Measurements from ENCODE around the gene F2. TPM values are rescaled to one million over a fixed set of nuclear protein-coding genes. Genes with fewer than 3 reads are reported as not detected.
A peak's percentile ranks its signal among the peaks of the same experiment; 100 is the strongest.
"Not testable (repeated sequence)": the region's sequence is repeated elsewhere in the genome, so short reads cannot be mapped to it uniquely, and the experiment has no call there.

Gene F2
- total RNA-seq = not detected
- not detected for polyA plus RNA-seq
- total RNA-seq = 0 reads per million in 6 experiments

DNA sequence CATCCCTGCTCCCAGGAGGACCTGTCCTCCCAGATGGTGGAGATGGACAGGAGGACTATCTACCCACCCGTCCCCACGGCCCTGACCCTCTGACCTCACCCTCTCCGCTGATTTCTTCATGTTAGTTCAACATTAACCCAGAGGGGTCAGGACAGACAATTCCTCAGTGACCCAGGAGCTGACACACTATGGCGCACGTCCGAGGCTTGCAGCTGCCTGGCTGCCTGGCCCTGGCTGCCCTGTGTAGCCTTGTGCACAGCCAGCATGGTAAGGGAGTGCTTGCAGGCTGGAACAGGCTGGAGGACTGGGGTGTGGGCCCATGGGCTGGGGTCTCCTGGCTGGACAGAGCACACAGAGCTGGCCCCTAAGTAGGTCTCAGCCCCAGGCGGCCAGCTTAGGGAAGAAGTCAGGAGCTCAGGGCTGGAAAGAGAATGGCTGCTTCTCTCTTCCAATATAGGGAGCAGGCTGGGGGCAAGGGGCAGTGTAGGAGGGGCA lies at the start of gene F2:
TSS of gene F2 (plus strand) at position 166 of the 495 bp plus-strand sequence. CDS start at position 189, 23 bp downstream.
- no peaks in the 10 kb centered on the region for H3K9me3 Mint-ChIP-seq

DNA sequence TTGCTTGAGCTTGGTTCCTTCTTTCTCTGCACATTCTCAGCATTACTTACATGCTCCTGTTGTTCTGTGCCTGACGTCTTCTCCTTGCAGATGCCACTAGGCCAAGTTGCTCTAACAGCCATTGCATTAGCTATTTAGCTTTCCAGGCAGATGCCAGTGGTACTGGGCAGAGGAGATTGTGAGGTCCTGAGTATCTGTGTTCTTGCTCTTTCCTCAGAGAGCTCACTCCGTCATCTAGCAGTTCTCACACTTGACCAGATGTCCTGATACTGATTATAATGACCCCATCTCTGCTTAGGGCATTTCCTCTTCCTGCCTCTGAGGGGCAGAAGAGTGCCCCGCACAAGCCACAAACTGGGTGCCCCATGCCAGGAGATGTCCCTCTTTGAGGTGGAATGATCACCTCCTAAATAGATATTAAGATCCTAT lies 49.3 kb upstream of the F2 start:
- Mint-ChIP-seq H3K36me3 (peaks cover 0 to 61% (median 28%) of the 10 kb centered on the region in 3 donors), H3K9me3 (no peaks in the 10 kb centered on the region), H3K27ac (peak overlapping the region; percentile 16 to 90 (median 83)), H3K27me3 (no peaks in the 10 kb centered on the region), H3K4me3 (peak overlapping the region in 9 of 10 donors; percentile 20 to 78 (median 55)), H3K4me1 (peaks cover 29 to 60% (median 55%) of the 10 kb centered on the region in 4 donors)
- POLR2A ChIA-PET = interaction anchor here (8.9 kb wide), 1 partner anchor 28 kb away, joined by 91 read pairs; the partner anchor contains the start of genes ARHGAP1 and ZNF408
- ATAC-seq (no peak), DNase-seq (no peak)

More for the DNA sequence above, at the start of gene F2:
- no peak within 1 kb of the TSS for H3K4me3 Mint-ChIP-seq
- POLR2A ChIA-PET = interaction anchor here (0.8 kb wide), 1 partner anchor 103 kb away, joined by 5 read pairs; no protein-coding TSS in a partner anchor
- H3K27ac Mint-ChIP-seq = peak within 1 kb of the TSS in 2 of 10 donors; percentile 38 to 40
- ATAC-seq (no peak), DNase-seq (no peak)
- peaks cover 0 to 3% (median 0%) of the 10 kb centered on the region in 5 donors for H3K27me3 Mint-ChIP-seq
- no peaks in the 10 kb centered on the region for H3K36me3 Mint-ChIP-seq
- peaks cover 0 to 8% (median 3%) of the 10 kb centered on the region in 4 donors for H3K4me1 Mint-ChIP-seq

DNA sequence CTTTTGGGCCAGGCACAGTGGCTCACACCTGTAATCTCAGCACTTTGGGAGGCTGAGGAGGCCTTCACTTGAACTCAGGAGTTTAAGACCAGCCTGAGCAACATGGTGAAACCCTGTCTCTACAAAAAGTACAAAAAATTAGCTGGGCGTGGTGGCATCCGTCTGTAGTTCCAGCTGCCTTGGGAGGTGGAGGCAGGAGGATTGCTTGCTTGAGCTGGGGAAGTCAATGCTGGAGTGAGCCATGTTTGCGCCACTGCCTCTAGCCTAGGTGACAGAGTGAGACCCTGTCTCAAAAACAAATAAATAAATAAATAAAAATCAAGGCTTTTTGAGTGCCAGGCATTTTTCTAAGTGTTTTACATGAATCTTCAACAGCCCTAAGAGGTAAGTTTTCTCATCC lies 48.5 kb upstream of the F2 start:
- not testable (repeated sequence) for H3K27me3 Mint-ChIP-seq, DNase-seq, H3K9me3 Mint-ChIP-seq, ATAC-seq
- Mint-ChIP-seq H3K27ac (peak overlapping the region; percentile 68 to 96 (median 92)), H3K36me3 (peaks cover 0 to 53% (median 21%) of the 10 kb centered on the region in 3 donors), H3K4me1 (peaks cover 34 to 68% (median 63%) of the 10 kb centered on the region in 4 donors), H3K4me3 (peak overlapping the region; percentile 58 to 85 (median 82))
- POLR2A ChIA-PET = interaction anchor here (0.7 to 8.9 kb wide), 10 partner anchors 9 to 752 kb away, joined by 3 to 91 read pairs (median 4); partner anchors contain the start of genes AMBRA1, ARHGAP1, ATG13 and HARBI1

DNA sequence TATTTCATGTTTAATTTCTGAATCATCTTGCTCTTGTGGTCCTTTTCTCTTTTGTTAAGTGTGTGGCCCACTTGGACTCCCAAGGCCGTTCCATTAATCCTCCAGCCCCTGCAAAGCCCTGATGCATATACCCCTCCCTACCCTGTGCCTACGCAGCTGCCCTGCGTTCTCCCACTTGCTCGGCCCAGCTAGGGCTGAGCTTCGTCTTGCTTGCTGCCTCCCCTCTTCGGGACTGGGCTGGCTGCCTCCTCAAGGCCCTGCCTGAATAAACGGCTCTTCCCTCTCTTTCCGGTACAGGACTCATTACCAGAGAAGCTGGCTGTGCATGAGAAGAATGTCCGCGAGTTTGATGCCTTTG lies 47.1 kb upstream of the F2 start:
- peak overlapping the region; percentile 68 to 96 (median 92) for H3K27ac Mint-ChIP-seq
- H3K4me1 Mint-ChIP-seq = peaks cover 37 to 81% (median 74%) of the 10 kb centered on the region in 4 donors
- ATAC-seq (no peak), DNase-seq (no peak)
- no peaks in the 10 kb centered on the region for H3K9me3 Mint-ChIP-seq
- H3K27me3 Mint-ChIP-seq = no peaks in the 10 kb centered on the region
- H3K4me3 Mint-ChIP-seq = peak overlapping the region; percentile 39 to 85 (median 82)
- H3K36me3 Mint-ChIP-seq = peaks cover 0 to 43% (median 20%) of the 10 kb centered on the region in 3 donors
- POLR2A ChIA-PET = interaction anchor here (0.6 to 8.9 kb wide), 7 partner anchors 11 to 54 kb away, joined by 3 to 91 read pairs (median 4); partner anchors contain the start of genes ARHGAP1, ATG13, HARBI1 and ZNF408

GRCh38 chr11:46672381-46672839 lies 46.6 kb upstream of the F2 start:
- no peaks in the 10 kb centered on the region for H3K27me3 Mint-ChIP-seq
- peaks cover 0 to 43% (median 22%) of the 10 kb centered on the region in 3 donors for H3K36me3 Mint-ChIP-seq
- peaks cover 41 to 86% (median 79%) of the 10 kb centered on the region in 4 donors for H3K4me1 Mint-ChIP-seq
- DNase-seq (no peak), ATAC-seq (no peak)
- peak overlapping the region in 9 of 10 donors; percentile 48 to 85 (median 82) for H3K4me3 Mint-ChIP-seq
- peak overlapping the region; percentile 24 to 96 (median 90) for H3K27ac Mint-ChIP-seq
- no peaks in the 10 kb centered on the region for H3K9me3 Mint-ChIP-seq
- POLR2A ChIA-PET = interaction anchor here (0.7 to 8.9 kb wide), 4 partner anchors 10 to 30 kb away, joined by 3 to 91 read pairs (median 11); partner anchors contain the start of genes ARHGAP1 and ZNF408

DNA sequence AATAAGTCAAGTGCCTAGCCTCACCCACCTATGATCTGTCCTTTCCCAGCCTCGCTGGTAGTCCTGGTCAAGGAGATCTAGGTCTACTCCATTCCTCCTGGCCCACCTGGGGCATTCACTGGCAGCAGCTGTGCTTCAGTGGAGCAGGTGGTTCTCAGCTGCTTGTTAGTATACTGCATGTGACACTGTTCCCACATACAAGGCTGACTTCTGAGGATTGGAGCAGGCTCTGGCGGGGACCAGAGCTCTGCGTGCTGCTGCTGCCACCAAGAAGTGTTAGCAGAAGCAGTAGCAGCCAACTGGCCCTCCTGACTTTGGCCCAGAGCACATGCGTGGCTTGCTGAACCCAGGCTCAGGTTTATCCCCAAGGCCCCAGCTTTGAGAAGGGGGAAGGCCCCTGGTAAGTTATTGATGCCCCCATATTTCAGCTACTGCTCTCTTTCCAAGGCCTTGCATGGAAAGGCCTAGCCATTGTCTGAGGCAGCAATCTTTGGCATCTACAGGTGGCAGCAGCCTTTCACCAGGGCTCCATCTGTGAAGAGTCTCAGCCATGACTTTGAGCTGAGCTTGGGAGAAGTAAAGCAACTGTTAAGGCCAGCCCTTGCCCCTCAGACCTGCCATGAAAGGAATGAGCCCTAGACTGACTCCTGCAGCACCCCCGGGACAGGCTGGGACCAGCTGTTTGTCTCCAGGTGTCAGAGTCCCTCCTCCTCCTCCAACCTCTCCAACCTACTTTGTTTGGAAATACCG lies 45.1 kb upstream of the F2 start:
- H3K9me3 Mint-ChIP-seq = no peaks in the 10 kb centered on the region
- no peaks in the 10 kb centered on the region for H3K27me3 Mint-ChIP-seq
- POLR2A ChIA-PET = interaction anchor here (0.6 to 8.9 kb wide), 3 partner anchors 24 to 64 kb away, joined by 3 to 91 read pairs (median 4); partner anchors contain the start of genes ARHGAP1 and ZNF408
- peaks cover 41 to 91% (median 85%) of the 10 kb centered on the region in 4 donors for H3K4me1 Mint-ChIP-seq
- no peak for DNase-seq
- H3K27ac Mint-ChIP-seq = peak overlapping the region; percentile 88 to 96 (median 91)
- peaks cover 0 to 41% (median 17%) of the 10 kb centered on the region in 3 donors for H3K36me3 Mint-ChIP-seq
- peak overlapping the region in 6 of 10 donors; percentile 78 to 86 (median 78) for H3K4me3 Mint-ChIP-seq
- no peak for ATAC-seq

DNA sequence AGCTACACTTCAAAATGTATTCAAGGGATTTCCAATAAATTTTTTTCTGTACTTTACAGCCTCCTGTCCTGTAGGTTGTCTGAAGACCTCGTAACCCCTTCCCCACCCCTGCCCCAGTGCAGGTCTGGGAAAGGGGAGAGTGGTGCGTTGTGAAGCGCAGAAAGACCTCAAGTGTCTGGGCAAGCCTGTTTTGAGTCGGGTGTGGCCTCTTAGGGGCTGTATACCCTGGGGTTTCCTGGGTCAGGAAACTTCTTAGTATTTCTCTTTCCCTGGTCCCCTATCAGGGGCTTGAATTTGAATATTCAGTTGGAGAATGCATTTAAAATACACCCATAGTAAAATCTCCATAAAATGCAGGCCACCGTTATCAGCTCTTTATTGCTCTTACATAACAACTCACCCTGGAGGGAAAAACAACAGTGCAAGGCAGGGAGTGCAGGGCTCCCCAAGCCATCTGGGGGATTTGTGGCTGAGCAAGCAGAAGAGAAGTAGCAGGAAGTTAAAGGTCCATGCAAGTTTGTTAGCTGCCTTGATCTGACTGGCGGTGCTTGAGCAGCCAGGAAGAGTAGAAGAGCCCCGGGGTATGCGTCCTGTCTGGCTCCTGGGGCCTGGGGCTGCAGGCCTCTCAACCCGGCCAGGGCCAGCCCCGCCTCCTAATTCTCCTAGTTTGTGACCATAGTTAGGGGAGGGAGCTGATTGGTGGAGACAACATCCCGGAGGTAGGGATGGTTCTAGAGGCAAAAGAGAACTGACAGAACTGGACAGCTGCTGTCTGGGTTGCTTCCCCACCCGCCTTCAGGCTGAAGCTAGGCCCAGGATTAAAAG lies 44.3 kb upstream of the F2 start:
- ATAC-seq (peak; percentile 40 to 49), DNase-seq (peak in 6 of 10 donors; percentile 9 to 46 (median 27))
- peaks cover 37 to 84% (median 78%) of the 10 kb centered on the region in 4 donors for H3K4me1 Mint-ChIP-seq
- peaks cover 0 to 38% (median 15%) of the 10 kb centered on the region in 3 donors for H3K36me3 Mint-ChIP-seq
- H3K9me3 Mint-ChIP-seq = no peaks in the 10 kb centered on the region
- no peaks in the 10 kb centered on the region for H3K27me3 Mint-ChIP-seq
- POLR2A ChIA-PET = interaction anchor here (0.6 to 8.9 kb wide), 4 partner anchors 24 to 779 kb away, joined by 3 to 91 read pairs (median 4); partner anchors contain the start of genes ARHGAP1 and ZNF408
- peak overlapping the region; percentile 88 to 95 (median 91) for H3K27ac Mint-ChIP-seq
- peak overlapping the region; percentile 12 to 86 (median 78) for H3K4me3 Mint-ChIP-seq

GRCh38 chr11:46675288-46675851 lies 43.6 kb upstream of the F2 start:
- ATAC-seq (no peak), DNase-seq (no peak)
- H3K9me3 Mint-ChIP-seq = no peaks in the 10 kb centered on the region
- H3K36me3 Mint-ChIP-seq = peaks cover 0 to 41% (median 15%) of the 10 kb centered on the region in 3 donors
- no peaks in the 10 kb centered on the region for H3K27me3 Mint-ChIP-seq
- peak overlapping the region; percentile 12 to 95 (median 91) for H3K27ac Mint-ChIP-seq
- POLR2A ChIA-PET = interaction anchor here (0.6 to 8.9 kb wide), 4 partner anchors 23 to 779 kb away, joined by 3 to 91 read pairs (median 4); partner anchors contain the start of genes ARHGAP1 and ZNF408
- peaks cover 32 to 77% (median 72%) of the 10 kb centered on the region in 4 donors for H3K4me1 Mint-ChIP-seq
- H3K4me3 Mint-ChIP-seq = peak overlapping the region in 6 of 10 donors; percentile 12 to 82 (median 76)

DNA sequence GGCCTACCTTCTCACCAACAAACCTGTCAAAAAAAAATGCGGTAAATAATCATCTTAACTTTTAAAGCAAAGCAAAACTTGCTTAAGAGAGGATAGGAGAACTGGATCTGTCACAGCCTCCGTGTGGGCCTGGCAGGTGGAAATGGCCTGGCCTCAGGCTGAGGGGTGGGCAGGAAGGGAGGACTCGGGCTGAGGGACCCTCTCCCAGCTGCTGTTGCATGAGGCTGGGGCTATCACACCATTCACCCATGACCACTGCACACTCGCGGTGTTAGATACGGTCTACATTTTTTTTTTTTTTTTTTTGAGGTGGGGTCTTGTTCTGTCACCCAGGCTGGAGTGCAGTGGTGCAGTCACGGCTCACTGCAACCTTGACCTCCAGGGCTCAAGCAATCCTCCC lies 43.1 kb upstream of the F2 start:
- POLR2A ChIA-PET = interaction anchor here (0.7 to 8.9 kb wide), 3 partner anchors 15 to 67 kb away, joined by 4 to 91 read pairs (median 4); partner anchors contain the start of genes ARHGAP1 and ZNF408
- Mint-ChIP-seq H3K4me1 (peaks cover 31 to 71% (median 67%) of the 10 kb centered on the region in 4 donors), H3K27me3 (no peaks in the 10 kb centered on the region), H3K36me3 (peaks cover 0 to 46% (median 15%) of the 10 kb centered on the region in 3 donors), H3K9me3 (no peaks in the 10 kb centered on the region), H3K4me3 (peak overlapping the region in 4 of 10 donors; percentile 28 to 82 (median 70)), H3K27ac (peak overlapping the region in 6 of 10 donors; percentile 1 to 92 (median 29))
- DNase-seq (no peak), ATAC-seq (no peak)

- Mint-ChIP-seq H3K4me1 (peaks cover 28 to 64% (median 61%) of the 10 kb centered on the region in 4 donors), H3K36me3 (peaks cover 0 to 51% (median 15%) of the 10 kb centered on the region in 3 donors), H3K27me3 (no peaks in the 10 kb centered on the region), H3K27ac (peak overlapping the region; percentile 15 to 85 (median 70)), H3K4me3 (peak overlapping the region in 6 of 10 donors; percentile 7 to 51 (median 30)), H3K9me3 (no peaks in the 10 kb centered on the region)
- ATAC-seq (no peak), DNase-seq (no peak)
- POLR2A ChIA-PET = interaction anchor here (0.7 to 8.9 kb wide), 3 partner anchors 15 to 67 kb away, joined by 4 to 91 read pairs (median 4); partner anchors contain the start of genes ARHGAP1 and ZNF408
These were observed 42.4 kb upstream of the F2 start for GRCh38 chr11:46676436-46677158.

All from naive thymus-derived CD8-positive, alpha-beta T cell (primary cell).